Thoracic aorta (tissue), 2 donors: ENCODE results near the gene GDPD4. TPM values are rescaled to one million over a fixed set of nuclear protein-coding genes. Genes with fewer than 3 reads are reported as not detected.

Source experiments
- ATAC-seq: fragments of 150-250 bp; one replicate; pipeline ENCODE4 v1.8.0; 2017; ENCODE audit warnings: low read depth; ENCODE audit not compliant: insufficient number of reproducible peaks, low FRiP score
- DNase-seq: peaks from one replicate; pipeline ENCODE4 v3.0.0-alpha.2; 2020; ENCODE audit warnings: low spot score
- H3K27ac ChIP-seq, 2 donors: fragments of 200-600 bp; sonication (generic); 1 replicate in 1 of 2; 2 replicates in 1 of 2; pipeline ENCODE4 v1.5.1; 2016; ENCODE audit warnings: mild to moderate bottlenecking in 2 of 2, moderate library complexity in 2 of 2
- H3K27me3 ChIP-seq: fragments of 200-600 bp; sonication (generic); replicated peaks from 2 replicates; pipeline ENCODE4 v1.6.0; 2016; ENCODE audit warnings: mild to moderate bottlenecking; ENCODE audit not compliant: insufficient read depth
- H3K36me3 ChIP-seq: fragments of 200-600 bp; sonication (generic); one replicate; pipeline ENCODE4 v1.5.1; 2016
- H3K4me1 ChIP-seq, 2 donors: fragments of 200-600 bp; sonication (generic); 1 replicate in 1 of 2; 2 replicates in 1 of 2; pipeline versions ENCODE4 v1.5.1 to v1.6.0; 2016; ENCODE audit warnings: low read depth in 2 of 2, mild to moderate bottlenecking in 1 of 2; ENCODE audit not compliant: control insufficient read depth in 1 of 2
- H3K4me3 ChIP-seq: fragments of 200-600 bp; sonication (generic); 2 replicates; pipeline ENCODE4 v1.5.1; 2016; ENCODE audit warnings: mild to moderate bottlenecking
- H3K9me3 ChIP-seq: fragments of 200-600 bp; sonication (generic); 2 replicates; pipeline ENCODE4 v1.5.1; 2016
- CTCF ChIP-seq: fragments of 200-600 bp; sonication (generic); IDR thresholded peaks from one replicate; pipeline ENCODE4 v1.5.1; 2019; ENCODE audit warnings: antibody characterized with exemption
- total RNA-seq, 2 donors: library from RNA; depleted of rRNA; stranded (reverse); fragments of >200 nt; gene quantifications; one replicate each; pipeline versions ENCODE4 v1.1.0 to v1.2.3, GENCODE V29; 2016

GDPD4 gene
- total RNA-seq, 2 donors from 2014 or later = not detected

- no peak for ATAC-seq
Observed at GRCh38 chr11:77188633-77189491, 112.6 kb downstream of the GDPD4 start.

DNA sequence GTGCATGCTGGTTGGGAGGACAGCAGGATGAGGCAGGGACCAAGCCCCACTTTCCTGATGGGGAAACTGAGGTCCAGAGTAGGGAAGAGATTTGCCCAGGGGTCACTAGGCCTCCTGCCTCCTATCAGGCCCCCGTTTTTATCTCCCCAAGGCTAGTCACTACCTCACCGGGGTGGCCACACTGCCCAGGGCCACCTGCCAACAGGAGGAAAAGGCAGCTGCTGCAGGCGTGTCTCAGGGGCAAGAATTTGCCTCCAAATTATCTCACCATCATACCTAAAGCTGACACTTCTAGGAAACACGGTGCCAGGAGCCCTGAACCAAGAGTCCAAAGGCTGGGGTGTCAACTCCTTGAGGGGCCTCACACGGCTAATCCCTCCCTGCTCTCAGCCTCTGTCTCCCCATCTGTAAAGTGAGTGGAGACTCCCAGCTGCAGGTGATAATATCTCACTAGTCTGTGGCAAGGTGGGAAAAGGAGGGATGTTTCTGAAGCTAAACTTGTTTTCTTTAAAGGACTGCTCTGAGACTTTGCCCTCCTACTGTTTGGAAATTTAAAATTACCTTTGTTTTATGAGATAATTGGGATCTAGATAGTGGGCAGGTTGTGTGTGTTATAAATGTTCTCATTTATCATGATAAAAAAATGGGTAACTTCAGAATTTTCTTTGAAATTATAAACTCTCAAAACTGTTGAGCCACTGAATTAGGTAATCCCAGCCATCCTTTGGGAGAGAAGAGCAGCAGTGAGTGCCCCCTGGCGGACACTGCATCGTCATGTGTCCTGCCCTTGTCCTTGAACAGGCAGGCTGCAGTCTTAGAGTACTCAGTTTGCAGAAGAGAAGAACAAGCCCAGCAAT, 113.5 kb downstream of the GDPD4 start:
- Histone ChIP-seq H3K27ac (no peak overlapping the region), H3K36me3 (no peaks in the 10 kb centered on the region), H3K9me3 (no peaks in the 10 kb centered on the region), H3K4me3 (no peak overlapping the region), H3K4me1 (no peaks in the 10 kb centered on the region), H3K27me3 (no peaks in the 10 kb centered on the region)
- TF ChIP-seq CTCF = peak; percentile 81
- peak; percentile 24 for DNase-seq
- ATAC-seq = peak; percentile 46

More at GRCh38 chr11:77188633-77189491, 112.6 kb downstream of the GDPD4 start:
- Histone ChIP-seq H3K4me3 (no peak overlapping the region), H3K27me3 (no peaks in the 10 kb centered on the region), H3K27ac (no peak overlapping the region), H3K4me1 (no peaks in the 10 kb centered on the region), H3K36me3 (no peaks in the 10 kb centered on the region), H3K9me3 (no peaks in the 10 kb centered on the region)
- TF ChIP-seq CTCF = no peak
- no peak for DNase-seq

DNA sequence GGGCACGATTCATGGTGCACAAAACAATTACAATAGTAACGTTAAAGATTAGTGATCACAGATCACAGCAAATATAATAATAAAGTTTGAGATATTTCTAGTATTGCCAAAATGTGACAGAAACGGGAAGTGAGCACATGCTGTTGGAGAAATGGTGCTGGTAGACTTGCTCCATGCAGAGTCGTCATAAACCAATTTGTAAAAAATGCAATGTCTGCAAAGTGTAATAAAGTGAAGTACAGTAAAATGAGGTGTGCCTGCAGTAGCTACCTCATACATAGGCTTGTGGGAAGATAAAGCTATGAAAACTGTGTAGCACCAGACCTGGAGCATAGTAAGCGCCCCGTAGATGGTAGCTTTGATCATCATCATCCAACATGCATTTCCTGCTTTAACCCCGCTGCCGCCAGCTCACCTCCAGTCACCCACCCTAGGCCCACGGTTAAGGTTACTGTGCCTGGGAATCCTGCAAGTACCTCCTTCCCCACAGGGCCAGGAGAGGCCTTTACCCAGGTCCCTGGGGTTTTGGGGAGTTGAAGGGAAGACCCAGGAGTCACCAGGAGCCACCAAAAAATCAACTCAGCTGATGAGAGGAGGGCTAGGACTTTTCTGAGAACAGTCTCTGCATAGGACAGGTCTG, 114.3 kb downstream of the GDPD4 start:
- no peak for ATAC-seq
- no peaks in the 10 kb centered on the region for H3K27me3 ChIP-seq
- no peak for TF ChIP-seq CTCF
- no peak overlapping the region for H3K4me3 ChIP-seq
- H3K9me3 ChIP-seq = no peaks in the 10 kb centered on the region
- H3K27ac ChIP-seq = no peak overlapping the region
- H3K4me1 ChIP-seq = no peaks in the 10 kb centered on the region
- H3K36me3 ChIP-seq = no peaks in the 10 kb centered on the region
- no peak for DNase-seq

DNA sequence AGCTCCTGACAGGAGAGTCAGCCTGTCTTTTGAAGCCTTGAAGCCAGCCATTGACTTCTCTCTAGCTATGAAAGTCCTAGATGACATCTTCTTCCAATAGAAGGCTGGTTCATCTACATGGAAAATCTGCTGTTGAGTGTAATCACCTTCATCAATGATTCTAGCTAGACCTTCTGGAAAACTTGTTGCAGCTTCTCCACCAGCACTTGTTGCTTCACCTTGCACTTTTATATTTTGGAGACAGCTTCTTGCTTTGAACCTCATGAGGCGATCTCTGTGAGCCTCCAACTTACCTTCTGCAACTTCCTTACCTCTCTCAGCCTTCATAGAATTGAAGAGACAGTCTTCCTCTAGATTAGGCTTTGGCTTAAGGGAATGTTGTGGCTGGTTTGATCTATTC, 115.2 kb downstream of the GDPD4 start:
- Histone ChIP-seq H3K36me3 (no peaks in the 10 kb centered on the region), H3K27me3 (no peaks in the 10 kb centered on the region), H3K4me3 (no peak overlapping the region), H3K9me3 (no peaks in the 10 kb centered on the region), H3K4me1 (no peaks in the 10 kb centered on the region), H3K27ac (no peak overlapping the region)
- DNase-seq (no peak), ATAC-seq (no peak)
- no peak for TF ChIP-seq CTCF
